ENCODE data around the gene YBX2. TPM values are rescaled to one million over a fixed set of nuclear protein-coding genes. Genes with fewer than 3 reads are reported as not detected.

The YBX2 gene
- total RNA-seq, 1 donor from 2014 or later: 14.6 TPM

DNA sequence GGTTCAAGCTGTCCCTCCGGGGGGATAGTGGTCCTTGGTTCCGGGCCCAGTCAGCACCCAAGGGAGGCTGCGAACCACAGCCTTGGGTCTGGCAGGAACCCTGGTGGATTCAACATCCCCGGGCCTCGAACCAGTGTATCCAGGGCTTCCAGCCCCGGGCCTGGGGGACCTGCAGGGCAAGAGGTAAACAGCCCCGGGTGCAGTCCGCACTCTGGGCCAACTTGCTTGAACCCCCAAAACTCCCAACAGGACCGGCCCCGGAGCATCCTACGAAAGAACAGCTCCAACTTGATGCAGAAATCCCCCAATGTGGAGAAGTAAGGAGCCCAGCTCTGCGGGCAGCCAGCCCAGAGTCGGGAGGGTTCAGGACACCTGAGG is 36.2 kb upstream of the YBX2 start:
- Mint-ChIP-seq H3K36me3 (ENCODE audit: low read depth, unreplicated experiment) (peaks cover 13% of the 10 kb centered on the region), H3K27me3 (ENCODE audit: unreplicated experiment) (peaks cover 9% of the 10 kb centered on the region), H3K27ac (ENCODE audit: unreplicated experiment) (no peak overlapping the region), H3K4me3 (ENCODE audit: unreplicated experiment) (no peak overlapping the region), H3K4me1 (ENCODE audit: unreplicated experiment) (peaks cover 20% of the 10 kb centered on the region), H3K9me3 (ENCODE audit: unreplicated experiment) (no peaks in the 10 kb centered on the region)
- TF ChIP-seq CTCF (IDR thresholded peaks at IDR 0.05; ENCODE audit: unreplicated experiment): no peak
- no peak for DNase-seq (ENCODE audit: low spot score)

DNA sequence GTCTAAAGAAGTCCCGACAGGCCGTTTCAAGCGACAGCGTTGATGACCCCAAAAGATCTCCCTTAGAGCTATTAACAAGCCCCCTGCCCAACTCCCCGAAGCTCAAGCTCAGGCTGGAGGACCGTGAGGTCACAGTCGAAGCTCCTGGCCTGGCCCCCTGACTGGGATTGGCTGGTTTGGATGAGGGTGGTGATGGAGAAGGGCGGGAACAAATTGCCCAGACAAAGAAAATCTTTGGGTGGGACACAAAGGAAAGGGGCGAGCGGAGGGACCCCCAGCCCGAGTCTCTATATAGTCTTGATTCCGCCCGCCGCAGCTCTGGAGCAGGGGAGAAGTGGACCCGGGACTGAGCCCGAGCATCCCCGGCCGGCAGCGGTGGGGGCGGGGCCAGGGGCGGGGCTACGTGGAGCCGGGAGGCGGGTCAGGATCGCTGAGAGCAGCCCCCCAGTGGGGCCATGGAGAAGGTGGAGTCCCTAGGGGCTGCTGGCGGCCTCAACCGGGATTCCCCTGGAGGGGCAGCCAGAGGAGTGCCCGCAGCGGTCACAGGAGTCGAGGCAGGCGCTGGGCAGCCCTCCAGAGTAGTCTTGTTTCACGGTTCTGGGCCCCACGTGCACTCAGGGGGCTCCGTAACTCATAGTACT is 35.7 kb upstream of the YBX2 start:
- Mint-ChIP-seq H3K4me3 (ENCODE audit: unreplicated experiment) (peak overlapping the region; percentile 97), H3K27me3 (ENCODE audit: unreplicated experiment) (peaks cover 9% of the 10 kb centered on the region), H3K4me1 (ENCODE audit: unreplicated experiment) (peaks cover 17% of the 10 kb centered on the region), H3K36me3 (ENCODE audit: low read depth, unreplicated experiment) (peaks cover 13% of the 10 kb centered on the region), H3K9me3 (ENCODE audit: unreplicated experiment) (no peaks in the 10 kb centered on the region), H3K27ac (ENCODE audit: unreplicated experiment) (peak overlapping the region; percentile 95)
- peak; percentile 71 for DNase-seq (ENCODE audit: low spot score)
- no peak for TF ChIP-seq CTCF (IDR thresholded peaks at IDR 0.05; ENCODE audit: unreplicated experiment)

DNA sequence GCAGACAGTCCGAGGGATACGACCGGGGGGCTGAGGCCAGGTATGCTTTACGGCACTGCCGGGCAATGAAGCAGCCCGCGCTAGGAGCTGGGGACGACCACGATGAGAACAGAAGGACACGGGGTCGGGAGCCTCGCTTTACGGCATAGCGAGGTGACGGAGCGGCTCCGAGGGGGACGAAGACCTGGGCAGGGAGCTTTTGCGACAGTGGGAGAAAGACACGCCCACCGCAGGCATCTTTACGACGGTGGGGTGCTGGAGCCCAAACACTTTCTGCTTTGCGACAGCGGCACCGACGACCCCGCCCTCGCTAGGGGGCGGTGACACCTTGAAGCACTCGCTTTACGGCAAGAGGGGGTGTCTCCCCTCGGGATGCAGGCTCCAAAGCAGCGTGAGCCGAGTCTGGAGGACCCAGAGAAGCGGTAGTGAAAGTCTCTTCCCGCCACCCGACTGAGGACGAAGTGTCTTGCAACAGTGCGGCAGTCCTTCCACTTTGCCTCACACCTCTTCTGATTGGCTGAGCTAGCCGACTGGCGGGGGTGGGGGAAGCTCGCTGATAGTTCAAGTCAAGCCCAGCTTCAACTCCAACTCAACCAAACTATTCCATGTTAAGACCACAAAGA is 35.0 kb upstream of the YBX2 start:
- H3K4me1 Mint-ChIP-seq (ENCODE audit: unreplicated experiment): peaks cover 17% of the 10 kb centered on the region
- H3K27me3 Mint-ChIP-seq (ENCODE audit: unreplicated experiment): peaks cover 9% of the 10 kb centered on the region
- peak overlapping the region; percentile 95 for H3K27ac Mint-ChIP-seq (ENCODE audit: unreplicated experiment)
- peaks cover 13% of the 10 kb centered on the region for H3K36me3 Mint-ChIP-seq (ENCODE audit: low read depth, unreplicated experiment)
- peak overlapping the region; percentile 97 for H3K4me3 Mint-ChIP-seq (ENCODE audit: unreplicated experiment)
- TF ChIP-seq CTCF (IDR thresholded peaks at IDR 0.05; ENCODE audit: unreplicated experiment): no peak
- no peaks in the 10 kb centered on the region for H3K9me3 Mint-ChIP-seq (ENCODE audit: unreplicated experiment)
- DNase-seq (ENCODE audit: low spot score): peak; percentile 92

DNA sequence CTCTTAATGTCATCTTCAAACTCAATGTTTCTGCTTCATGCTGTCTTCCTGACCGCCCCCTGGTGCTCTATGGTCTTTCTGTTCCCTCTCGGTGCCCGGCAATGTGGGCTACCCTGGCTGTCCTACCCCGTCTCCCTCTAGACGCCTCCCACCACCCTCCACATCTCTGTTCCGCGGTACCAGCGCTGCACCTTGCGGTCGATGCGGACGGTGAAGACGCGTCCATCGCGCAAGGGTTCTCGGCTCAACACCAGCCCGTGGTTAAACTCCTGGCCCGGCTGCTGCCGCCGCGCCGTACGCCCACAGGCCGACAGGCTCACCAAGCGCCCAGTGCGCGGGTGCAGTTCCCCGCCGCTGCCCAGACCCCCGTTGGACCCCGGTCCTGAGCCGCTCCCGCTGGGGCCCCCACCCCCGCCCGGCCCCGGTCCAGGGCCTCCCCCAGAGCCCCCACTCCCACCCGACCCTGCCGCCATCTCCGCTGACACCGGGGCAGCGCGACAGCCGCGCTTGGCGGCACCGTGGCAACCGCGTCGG is 34.5 kb upstream of the YBX2 start, which contains the start of gene NEURL4:
TSS of gene NEURL4 (minus strand) at position 496 of the 534 bp plus-strand sequence. CDS start at position 473, 23 bp downstream.
- H3K4me3 Mint-ChIP-seq (ENCODE audit: unreplicated experiment): peak within 1 kb of the TSS; percentile 97

More for the DNA sequence above, 34.5 kb upstream of the YBX2 start, which contains the start of gene NEURL4:
- Mint-ChIP-seq H3K27me3 (ENCODE audit: unreplicated experiment) (peaks cover 9% of the 10 kb centered on the region), H3K36me3 (ENCODE audit: low read depth, unreplicated experiment) (peaks cover 13% of the 10 kb centered on the region), H3K9me3 (ENCODE audit: unreplicated experiment) (no peaks in the 10 kb centered on the region), H3K27ac (ENCODE audit: unreplicated experiment) (peak within 1 kb of the TSS; percentile 95), H3K4me1 (ENCODE audit: unreplicated experiment) (peaks cover 17% of the 10 kb centered on the region)
- no peak for TF ChIP-seq CTCF (IDR thresholded peaks at IDR 0.05; ENCODE audit: unreplicated experiment)
- no peak for DNase-seq (ENCODE audit: low spot score)
